Naive B cell (primary cell): ENCODE measurements around the gene SCN8A. TPM values are rescaled to one million over a fixed set of nuclear protein-coding genes. Genes with fewer than 3 reads are reported as not detected.
A peak's percentile ranks its signal among the peaks of the same experiment; 100 is the strongest.

ENCODE experiments used
- ATAC-seq, 2 donors: fragments of 150-1000 bp; cut with Tn5 transposase; 2 replicates each; pipeline ENCODE4 v1.10.0; 2021; ENCODE audit warnings: low read depth in 2 of 2, mild to moderate bottlenecking in 2 of 2, moderate library complexity in 2 of 2
- DNase-seq: peaks from one replicate; pipeline ENCODE4 v3.0.0; 2022
- H3K27ac Mint-ChIP-seq, 6 donors: one replicate each; pipeline ENCODE4 v1.8.0; 2020 to 2022; ENCODE audit warnings: mild to moderate bottlenecking in 6 of 6, mixed read lengths in 6 of 6, moderate library complexity in 5 of 6, inconsistent platforms in 2 of 6
- H3K27me3 Mint-ChIP-seq, 3 donors: one replicate each; pipeline ENCODE4 v1.8.0; 2021 to 2022; ENCODE audit warnings: mixed read lengths in 3 of 3, mild to moderate bottlenecking in 1 of 3
- H3K36me3 Mint-ChIP-seq, 2 donors: one replicate each; pipeline ENCODE4 v1.8.0; 2020 to 2022; ENCODE audit warnings: mixed read lengths in 2 of 2, inconsistent platforms in 1 of 2, mild to moderate bottlenecking in 1 of 2
- H3K4me1 Mint-ChIP-seq, 3 donors: one replicate each; pipeline ENCODE4 v1.8.0; 2020 to 2022; ENCODE audit warnings: mixed read lengths in 3 of 3, inconsistent platforms in 1 of 3, mild to moderate bottlenecking in 1 of 3, moderate library complexity in 1 of 3
- H3K4me3 Mint-ChIP-seq, 8 donors: one replicate each; pipeline ENCODE4 v1.8.0; 2020 to 2022; ENCODE audit warnings: mild to moderate bottlenecking in 8 of 8, mixed read lengths in 8 of 8, moderate library complexity in 8 of 8, inconsistent platforms in 2 of 8
- H3K9me3 Mint-ChIP-seq, 7 donors: one replicate each; pipeline ENCODE4 v1.8.0; 2020 to 2022; ENCODE audit warnings: mixed read lengths in 7 of 7, mild to moderate bottlenecking in 5 of 7, inconsistent platforms in 2 of 7, moderate library complexity in 1 of 7
- polyA plus RNA-seq, 6 donors: library from polyadenylated mRNA; unstranded; fragments of 300-500 nt; fragmentation: Illumina TruSeq; gene quantifications; one replicate each; pipeline ENCODE4 v1.2.3, GENCODE V29; 2021; ENCODE audit warnings: low read depth in 6 of 6

The SCN8A gene
- polyA plus RNA-seq, 6 donors from 2014 or later, result 0.08 to 0.83 (median 0.37) TPM

DNA sequence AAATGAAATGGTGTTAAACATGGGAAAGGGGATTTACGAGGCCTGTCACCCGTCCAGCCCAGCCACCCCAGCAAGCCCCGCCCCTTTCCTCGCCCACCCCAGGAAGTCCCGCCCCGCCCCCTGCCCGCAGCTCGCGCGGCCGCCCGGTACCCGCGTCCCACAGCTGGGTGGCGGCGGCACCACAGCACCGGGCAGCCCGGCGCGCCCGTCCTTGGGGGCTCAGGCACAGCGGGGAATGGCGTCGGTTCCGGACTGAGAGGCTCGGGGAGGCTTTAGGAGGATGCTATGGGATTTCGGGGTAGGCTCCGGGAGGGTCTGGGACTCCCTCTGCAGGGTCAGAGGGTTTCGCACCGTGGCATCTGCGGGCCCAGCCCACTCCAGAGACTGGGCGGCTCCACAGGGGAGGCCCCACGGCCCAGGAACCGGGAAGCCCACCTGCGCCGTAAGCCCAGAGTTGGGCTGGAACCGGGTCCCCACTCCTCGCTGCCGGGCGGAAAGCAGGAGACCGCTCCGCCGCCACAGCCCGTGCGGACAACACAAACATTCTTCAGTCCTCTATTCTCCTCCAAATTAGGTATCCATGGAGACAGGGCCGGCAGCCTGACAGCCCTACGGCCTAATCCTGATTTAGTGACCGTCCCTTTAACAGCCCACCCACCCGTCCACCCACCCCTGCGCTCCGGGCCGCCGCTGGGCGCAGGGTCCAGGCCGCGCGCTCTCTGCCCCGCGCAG is 256.0 kb downstream of the SCN8A start:
- H3K27ac Mint-ChIP-seq, result peak overlapping the region in 1 of 6 donors; percentile 56
- no peaks in the 10 kb centered on the region for H3K9me3 Mint-ChIP-seq
- peak; percentile 65 to 67 for ATAC-seq
- DNase-seq, result peak; percentile 43
- H3K4me1 Mint-ChIP-seq, result peaks cover 14 to 20% (median 18%) of the 10 kb centered on the region in 3 donors
- H3K4me3 Mint-ChIP-seq, result peak overlapping the region; percentile 63 to 93 (median 86)
- H3K27me3 Mint-ChIP-seq, result peaks cover 47 to 73% (median 72%) of the 10 kb centered on the region in 3 donors
- no peaks in the 10 kb centered on the region for H3K36me3 Mint-ChIP-seq

GRCh38 chr12:51847643-51848325 is 256.8 kb downstream of the SCN8A start:
- Mint-ChIP-seq H3K9me3 (peaks cover 0 to 2% (median 0%) of the 10 kb centered on the region in 7 donors), H3K27ac (peak overlapping the region in 1 of 6 donors; percentile 12), H3K27me3 (peaks cover 52 to 73% (median 72%) of the 10 kb centered on the region in 3 donors), H3K36me3 (no peaks in the 10 kb centered on the region), H3K4me1 (peaks cover 14 to 20% (median 18%) of the 10 kb centered on the region in 3 donors), H3K4me3 (peak overlapping the region in 7 of 8 donors; percentile 63 to 93 (median 78))
- DNase-seq (no peak), ATAC-seq (peak; percentile 29 to 36)

GRCh38 chr12:51848326-51848727 is 257.3 kb downstream of the SCN8A start, which contains the start of gene FIGNL2:
FIGNL2 (minus strand) TSS chr12:51848718; CDS start chr12:51822413, 26,305 bp downstream.
- ATAC-seq, result no peak
- Mint-ChIP-seq H3K27me3 (peaks cover 52 to 75% (median 75%) of the 10 kb centered on the region in 3 donors), H3K4me1 (peaks cover 14 to 20% (median 18%) of the 10 kb centered on the region in 3 donors), H3K36me3 (no peaks in the 10 kb centered on the region), H3K9me3 (peaks cover 0 to 2% (median 0%) of the 10 kb centered on the region in 7 donors), H3K4me3 (peak within 1 kb of the TSS in 7 of 8 donors; percentile 63 to 93 (median 78)), H3K27ac (peak within 1 kb of the TSS in 1 of 6 donors; percentile 12)
- DNase-seq, result no peak

GRCh38 chr12:51848841-51849735 is 258.1 kb downstream of the SCN8A start:
- peaks cover 46 to 73% (median 70%) of the 10 kb centered on the region in 3 donors for H3K27me3 Mint-ChIP-seq
- H3K36me3 Mint-ChIP-seq, result no peaks in the 10 kb centered on the region

DNA sequence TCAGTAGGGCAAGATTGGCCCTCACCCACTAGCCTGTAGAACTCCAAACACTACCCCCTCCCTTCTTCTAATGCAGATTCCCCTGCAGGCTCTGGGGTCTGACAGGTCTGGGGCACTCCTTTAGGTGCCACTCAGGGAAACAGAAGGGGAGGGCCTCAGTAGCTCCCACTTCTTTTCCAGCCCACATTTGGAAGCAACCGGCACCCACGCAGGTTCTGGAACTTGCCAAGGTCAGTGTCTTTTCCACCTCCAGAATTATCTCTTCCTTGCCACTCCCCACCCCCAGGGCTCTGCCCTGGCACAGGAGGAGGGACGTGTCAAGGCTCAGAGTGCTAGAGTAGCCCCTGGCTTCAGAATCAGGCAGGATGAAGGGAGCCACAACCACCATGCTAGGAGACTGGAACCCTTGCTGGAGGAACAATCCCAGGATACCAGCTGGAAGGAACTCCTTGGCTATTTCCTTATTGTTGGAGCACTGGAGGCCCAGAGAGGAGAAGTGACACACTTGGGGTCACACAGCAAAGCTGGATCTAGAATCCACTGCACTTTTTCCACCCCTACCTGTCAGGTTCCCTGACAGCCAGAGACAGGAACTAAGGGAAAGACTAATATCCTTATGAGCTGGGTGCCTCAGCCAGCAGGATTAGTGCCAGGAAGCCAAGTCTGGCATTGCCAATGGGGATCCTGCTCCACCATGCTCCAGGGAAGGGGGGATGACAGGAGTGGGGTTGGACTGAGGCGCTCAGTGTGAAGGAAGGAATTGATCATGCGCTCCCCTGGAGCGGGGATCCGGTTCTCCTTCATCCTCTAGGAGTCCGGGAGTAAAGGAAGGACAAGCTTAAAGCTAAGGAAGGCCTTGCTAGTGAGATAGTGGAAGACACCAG is 259.3 kb downstream of the SCN8A start:
- DNase-seq, result no peak
- peaks cover 0 to 2% (median 0%) of the 10 kb centered on the region in 7 donors for H3K9me3 Mint-ChIP-seq
- ATAC-seq, result no peak
- peak overlapping the region in 2 of 6 donors; percentile 15 to 48 for H3K27ac Mint-ChIP-seq
- no peaks in the 10 kb centered on the region for H3K36me3 Mint-ChIP-seq
- H3K4me1 Mint-ChIP-seq, result peaks cover 14 to 20% (median 18%) of the 10 kb centered on the region in 3 donors
- peaks cover 36 to 65% (median 58%) of the 10 kb centered on the region in 3 donors for H3K27me3 Mint-ChIP-seq
- peak overlapping the region in 2 of 8 donors; percentile 5 to 41 for H3K4me3 Mint-ChIP-seq

More at GRCh38 chr12:51848841-51849735, 258.1 kb downstream of the SCN8A start:
- peak overlapping the region in 3 of 8 donors; percentile 41 to 69 (median 51) for H3K4me3 Mint-ChIP-seq
- ATAC-seq, result no peak
- peaks cover 0 to 2% (median 0%) of the 10 kb centered on the region in 7 donors for H3K9me3 Mint-ChIP-seq
- H3K4me1 Mint-ChIP-seq, result peaks cover 14 to 20% (median 18%) of the 10 kb centered on the region in 3 donors
- no peak overlapping the region for H3K27ac Mint-ChIP-seq
- DNase-seq, result no peak

DNA sequence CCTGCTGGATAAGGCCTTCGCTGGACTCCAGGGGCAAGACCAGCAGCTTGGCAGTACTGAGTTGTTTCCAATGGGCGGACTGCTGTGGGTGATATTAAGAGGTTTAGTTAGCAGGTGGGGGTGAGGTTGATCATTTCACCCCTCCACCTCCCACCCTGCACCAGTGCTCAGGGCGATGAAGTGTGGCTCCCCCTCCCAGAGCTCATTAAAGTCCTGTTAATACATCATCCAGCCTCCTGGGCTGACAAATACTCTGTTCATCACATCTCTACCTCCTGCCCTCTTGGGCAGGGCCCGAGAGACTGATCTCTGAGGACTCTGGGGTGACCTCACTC is 259.9 kb downstream of the SCN8A start:
- Mint-ChIP-seq H3K9me3 (peaks cover 0 to 2% (median 0%) of the 10 kb centered on the region in 7 donors), H3K4me1 (peaks cover 13 to 19% (median 17%) of the 10 kb centered on the region in 3 donors), H3K27ac (peak overlapping the region in 2 of 6 donors; percentile 59 to 73), H3K27me3 (peaks cover 33 to 65% (median 55%) of the 10 kb centered on the region in 3 donors), H3K4me3 (no peak overlapping the region), H3K36me3 (no peaks in the 10 kb centered on the region)
- no peak for DNase-seq
- no peak for ATAC-seq

DNA sequence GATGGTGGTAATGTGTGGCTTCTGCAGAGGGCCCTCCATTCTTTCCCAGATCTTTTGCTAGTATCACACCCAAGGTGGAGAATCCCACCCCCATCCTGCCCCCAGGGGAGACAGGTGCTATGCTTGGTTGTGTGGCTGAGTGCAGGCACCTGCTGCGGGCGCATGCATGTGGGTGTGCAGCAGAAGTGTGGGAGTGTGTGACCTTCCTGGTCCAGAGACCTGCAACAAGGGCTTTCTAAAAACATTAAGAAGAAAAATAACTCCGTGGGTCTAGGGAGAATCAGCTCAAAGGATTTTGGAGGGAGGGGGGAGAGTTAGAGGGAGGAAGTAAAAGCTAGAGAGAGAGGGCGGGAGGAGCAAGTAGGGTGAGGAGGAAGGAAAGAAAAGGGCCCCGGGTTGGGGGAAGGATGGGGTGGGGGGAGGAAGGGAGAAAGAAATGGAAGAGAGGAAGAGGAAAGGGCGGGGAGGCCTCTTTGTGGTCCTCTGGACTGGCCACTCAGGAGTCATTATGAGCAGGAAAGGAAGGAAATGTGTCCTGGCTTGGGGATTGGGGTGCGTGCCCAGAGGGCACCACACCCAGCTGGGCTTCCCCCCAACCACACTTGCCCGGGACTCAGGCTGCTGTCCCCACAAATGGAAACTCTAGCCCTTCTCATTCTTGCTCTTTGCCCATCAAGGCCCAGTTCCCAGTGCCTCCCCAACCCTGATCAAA is 260.5 kb downstream of the SCN8A start:
- H3K9me3 Mint-ChIP-seq, result peaks cover 0 to 2% (median 0%) of the 10 kb centered on the region in 7 donors
- peaks cover 33 to 65% (median 55%) of the 10 kb centered on the region in 3 donors for H3K27me3 Mint-ChIP-seq
- peak overlapping the region in 1 of 6 donors; percentile 73 for H3K27ac Mint-ChIP-seq
- ATAC-seq (no peak), DNase-seq (no peak)
- peaks cover 8 to 15% (median 13%) of the 10 kb centered on the region in 3 donors for H3K4me1 Mint-ChIP-seq
- no peak overlapping the region for H3K4me3 Mint-ChIP-seq
- no peaks in the 10 kb centered on the region for H3K36me3 Mint-ChIP-seq

- Mint-ChIP-seq H3K27me3 (peaks cover 37 to 71% (median 60%) of the 10 kb centered on the region in 3 donors), H3K36me3 (no peaks in the 10 kb centered on the region), H3K9me3 (peaks cover 0 to 2% (median 0%) of the 10 kb centered on the region in 7 donors), H3K4me1 (peaks cover 8 to 13% (median 10%) of the 10 kb centered on the region in 3 donors), H3K4me3 (no peak overlapping the region), H3K27ac (peak overlapping the region in 1 of 6 donors; percentile 38)
- DNase-seq (no peak), ATAC-seq (no peak)
Measured at GRCh38 chr12:51852404-51853137, 261.5 kb downstream of the SCN8A start.

DNA sequence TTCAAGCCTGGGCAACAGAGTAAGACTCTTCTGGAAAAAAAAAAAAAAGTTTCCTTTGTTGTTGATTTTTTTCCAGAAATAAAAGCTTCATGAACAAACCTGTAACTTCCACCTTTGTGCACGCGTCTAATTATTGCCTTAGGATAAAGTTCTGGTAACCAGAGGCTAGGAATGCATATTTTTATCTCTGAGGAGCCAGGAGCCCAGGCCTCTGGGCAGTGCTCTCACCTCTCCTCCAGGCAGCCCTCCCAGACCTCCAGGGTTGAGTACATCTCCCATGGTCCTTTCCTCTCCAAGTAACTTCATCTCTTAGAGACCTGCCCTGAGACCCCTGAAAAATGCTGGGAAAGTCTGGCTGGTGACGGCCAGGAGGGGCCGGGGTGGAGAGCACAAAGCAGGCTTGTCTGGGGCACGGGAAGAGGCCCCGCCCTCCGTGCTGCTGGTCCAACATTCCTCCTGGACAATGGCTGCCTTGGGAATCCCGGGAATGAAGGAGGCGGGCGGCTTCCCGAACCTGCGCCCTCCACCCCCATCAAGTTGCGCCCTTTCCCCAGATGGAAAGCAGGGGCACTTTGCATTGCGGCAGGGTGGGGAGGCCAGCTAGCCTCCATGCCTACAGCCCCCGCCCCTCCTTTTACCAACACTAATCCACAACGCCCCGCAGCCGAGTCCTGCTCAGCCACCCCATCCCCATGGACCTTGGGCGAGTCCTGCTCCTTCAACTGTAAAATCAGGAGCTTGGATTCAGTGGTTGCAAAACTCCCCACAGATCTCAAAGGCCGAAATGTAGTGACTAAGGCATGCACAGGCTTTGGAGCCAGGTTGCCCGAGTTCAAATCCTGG is 264.8 kb downstream of the SCN8A start:
- Mint-ChIP-seq H3K27ac (no peak overlapping the region), H3K4me1 (peaks cover 8 to 10% (median 10%) of the 10 kb centered on the region in 3 donors), H3K36me3 (no peaks in the 10 kb centered on the region), H3K9me3 (peaks cover 0 to 2% (median 0%) of the 10 kb centered on the region in 7 donors), H3K4me3 (no peak overlapping the region), H3K27me3 (peaks cover 32 to 76% (median 63%) of the 10 kb centered on the region in 3 donors)
- DNase-seq (no peak), ATAC-seq (no peak)

DNA sequence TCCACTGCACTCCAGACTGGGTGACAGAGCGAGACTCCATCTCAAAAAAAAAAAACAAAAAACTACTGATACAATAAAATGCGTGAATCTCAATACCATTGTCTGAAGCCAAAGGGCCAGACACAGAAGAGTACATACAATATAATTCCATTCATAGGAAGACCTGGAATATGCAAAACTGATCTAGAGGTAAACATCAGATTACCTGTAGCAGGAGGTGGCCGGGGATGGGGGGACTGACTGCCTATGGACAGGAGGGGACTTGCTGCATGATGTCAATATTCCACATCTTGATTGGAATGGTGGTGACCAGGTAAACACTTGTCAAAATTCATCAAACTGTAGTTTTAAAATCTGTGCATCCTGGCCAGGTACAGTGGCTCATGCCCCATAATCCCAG is 270.0 kb downstream of the SCN8A start:
- Mint-ChIP-seq H3K4me1 (peaks cover 7 to 13% (median 8%) of the 10 kb centered on the region in 3 donors), H3K27me3 (peaks cover 54 to 85% (median 77%) of the 10 kb centered on the region in 3 donors), H3K9me3 (no peaks in the 10 kb centered on the region), H3K4me3 (no peak overlapping the region), H3K36me3 (no peaks in the 10 kb centered on the region), H3K27ac (no peak overlapping the region)
- ATAC-seq (no peak), DNase-seq (no peak)
